Adrenal gland (tissue), 5 donors: Measurements from ENCODE around the gene MIER1.

Experiments used
- POLR2A ChIP-seq, 2 donors: fragments of 450-650 bp; IDR thresholded peaks; one replicate each; pipeline ENCODE4 v1.6.1; 2017; ENCODE audit warnings: antibody characterized with exemption in 2 of 2, mild to moderate bottlenecking in 2 of 2, moderate library complexity in 1 of 2
- TF ChIP-seq, protein P1 (sequence below), 6 experiments: fragments of 450-650 bp in 4 of 6; fragments of 200-600 bp in 2 of 6; sonication (generic) in 1 of 6; IDR thresholded peaks; 1 replicate in 5 of 6; 2 replicates in 1 of 6; pipeline versions ENCODE4 v1.5.1 to v1.8.0; 2016 to 2021; ENCODE audit warnings: antibody characterized with exemption in 6 of 6, mild to moderate bottlenecking in 2 of 6, moderate library complexity in 1 of 6
- donor health status: DM: no; HTN: no; CAD: no.

- no peak for TF ChIP-seq POLR2A (IDR thresholded peaks at IDR 0.05)
- TF ChIP-seq, protein P1, sequence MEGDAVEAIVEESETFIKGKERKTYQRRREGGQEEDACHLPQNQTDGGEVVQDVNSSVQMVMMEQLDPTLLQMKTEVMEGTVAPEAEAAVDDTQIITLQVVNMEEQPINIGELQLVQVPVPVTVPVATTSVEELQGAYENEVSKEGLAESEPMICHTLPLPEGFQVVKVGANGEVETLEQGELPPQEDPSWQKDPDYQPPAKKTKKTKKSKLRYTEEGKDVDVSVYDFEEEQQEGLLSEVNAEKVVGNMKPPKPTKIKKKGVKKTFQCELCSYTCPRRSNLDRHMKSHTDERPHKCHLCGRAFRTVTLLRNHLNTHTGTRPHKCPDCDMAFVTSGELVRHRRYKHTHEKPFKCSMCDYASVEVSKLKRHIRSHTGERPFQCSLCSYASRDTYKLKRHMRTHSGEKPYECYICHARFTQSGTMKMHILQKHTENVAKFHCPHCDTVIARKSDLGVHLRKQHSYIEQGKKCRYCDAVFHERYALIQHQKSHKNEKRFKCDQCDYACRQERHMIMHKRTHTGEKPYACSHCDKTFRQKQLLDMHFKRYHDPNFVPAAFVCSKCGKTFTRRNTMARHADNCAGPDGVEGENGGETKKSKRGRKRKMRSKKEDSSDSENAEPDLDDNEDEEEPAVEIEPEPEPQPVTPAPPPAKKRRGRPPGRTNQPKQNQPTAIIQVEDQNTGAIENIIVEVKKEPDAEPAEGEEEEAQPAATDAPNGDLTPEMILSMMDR (IDR thresholded peaks at IDR 0.05): no peak
These were observed 93.8 kb downstream of the MIER1 start for GRCh38 chr1:67018574-67018973.
